Epithelial cell of esophagus (primary cell): Measurements from ENCODE around the gene MATK.

Experiments used
- DNase-seq: peaks from one replicate; pipeline ENCODE4 v3.0.0; 2010; ENCODE audit warnings: low read depth
- H3K4me3 ChIP-seq: 2 replicates; pipeline ENCODE4 v1.5.1; 2011; ENCODE audit warnings: mild to moderate bottlenecking, low read length, control low read depth
- TF ChIP-seq, protein P1 (sequence below): IDR thresholded peaks from 2 replicates; pipeline ENCODE4 v1.5.1; 2011; ENCODE audit warnings: low read depth, mild to moderate bottlenecking, low read length, control low read depth, inconsistent platforms; ENCODE audit not compliant: insufficient read depth; ENCODE audit errors: missing control alignments

MATK gene

GRCh38 chr19:3753631-3754410 is 32.4 kb downstream of the MATK start:
- DNase-seq = no peak
- no peak overlapping the region for H3K4me3 ChIP-seq
- TF ChIP-seq, protein P1, sequence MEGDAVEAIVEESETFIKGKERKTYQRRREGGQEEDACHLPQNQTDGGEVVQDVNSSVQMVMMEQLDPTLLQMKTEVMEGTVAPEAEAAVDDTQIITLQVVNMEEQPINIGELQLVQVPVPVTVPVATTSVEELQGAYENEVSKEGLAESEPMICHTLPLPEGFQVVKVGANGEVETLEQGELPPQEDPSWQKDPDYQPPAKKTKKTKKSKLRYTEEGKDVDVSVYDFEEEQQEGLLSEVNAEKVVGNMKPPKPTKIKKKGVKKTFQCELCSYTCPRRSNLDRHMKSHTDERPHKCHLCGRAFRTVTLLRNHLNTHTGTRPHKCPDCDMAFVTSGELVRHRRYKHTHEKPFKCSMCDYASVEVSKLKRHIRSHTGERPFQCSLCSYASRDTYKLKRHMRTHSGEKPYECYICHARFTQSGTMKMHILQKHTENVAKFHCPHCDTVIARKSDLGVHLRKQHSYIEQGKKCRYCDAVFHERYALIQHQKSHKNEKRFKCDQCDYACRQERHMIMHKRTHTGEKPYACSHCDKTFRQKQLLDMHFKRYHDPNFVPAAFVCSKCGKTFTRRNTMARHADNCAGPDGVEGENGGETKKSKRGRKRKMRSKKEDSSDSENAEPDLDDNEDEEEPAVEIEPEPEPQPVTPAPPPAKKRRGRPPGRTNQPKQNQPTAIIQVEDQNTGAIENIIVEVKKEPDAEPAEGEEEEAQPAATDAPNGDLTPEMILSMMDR = no peak

- TF ChIP-seq, protein P1 = no peak
- no peak overlapping the region for H3K4me3 ChIP-seq
- DNase-seq = no peak
These were observed 33.7 kb downstream of the MATK start for GRCh38 chr19:3752492-3752891.

- TF ChIP-seq, protein P1 = no peak
- no peak for DNase-seq
- no peak overlapping the region for H3K4me3 ChIP-seq
These were observed 34.9 kb downstream of the MATK start for GRCh38 chr19:3751236-3751635.

GRCh38 chr19:3750211-3750610 is 36.0 kb downstream of the MATK start:
- no peak overlapping the region for H3K4me3 ChIP-seq
- DNase-seq = no peak
- TF ChIP-seq, protein P1 = no peak

DNA sequence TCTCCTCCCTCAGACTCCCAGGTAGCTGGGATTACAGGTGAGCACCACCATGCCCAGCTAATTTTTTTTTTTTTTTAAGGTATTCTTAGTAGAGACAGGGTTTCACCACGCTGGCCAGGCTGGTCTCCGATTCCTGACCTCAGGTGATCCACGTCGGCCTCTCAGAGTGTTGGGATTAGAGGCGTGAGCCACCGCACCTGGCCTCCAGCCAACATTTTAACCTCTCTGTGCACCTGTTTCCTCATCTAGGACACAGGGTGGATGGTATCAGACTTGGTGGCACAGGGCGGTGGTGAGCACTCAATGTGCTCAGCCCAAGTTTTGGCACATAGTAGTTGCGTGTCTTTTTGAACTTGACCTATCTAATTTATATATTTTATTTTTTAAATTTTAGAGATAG is 37.2 kb downstream of the MATK start:
- TF ChIP-seq, protein P1 = no peak
- H3K4me3 ChIP-seq = no peak overlapping the region
- no peak for DNase-seq

DNA sequence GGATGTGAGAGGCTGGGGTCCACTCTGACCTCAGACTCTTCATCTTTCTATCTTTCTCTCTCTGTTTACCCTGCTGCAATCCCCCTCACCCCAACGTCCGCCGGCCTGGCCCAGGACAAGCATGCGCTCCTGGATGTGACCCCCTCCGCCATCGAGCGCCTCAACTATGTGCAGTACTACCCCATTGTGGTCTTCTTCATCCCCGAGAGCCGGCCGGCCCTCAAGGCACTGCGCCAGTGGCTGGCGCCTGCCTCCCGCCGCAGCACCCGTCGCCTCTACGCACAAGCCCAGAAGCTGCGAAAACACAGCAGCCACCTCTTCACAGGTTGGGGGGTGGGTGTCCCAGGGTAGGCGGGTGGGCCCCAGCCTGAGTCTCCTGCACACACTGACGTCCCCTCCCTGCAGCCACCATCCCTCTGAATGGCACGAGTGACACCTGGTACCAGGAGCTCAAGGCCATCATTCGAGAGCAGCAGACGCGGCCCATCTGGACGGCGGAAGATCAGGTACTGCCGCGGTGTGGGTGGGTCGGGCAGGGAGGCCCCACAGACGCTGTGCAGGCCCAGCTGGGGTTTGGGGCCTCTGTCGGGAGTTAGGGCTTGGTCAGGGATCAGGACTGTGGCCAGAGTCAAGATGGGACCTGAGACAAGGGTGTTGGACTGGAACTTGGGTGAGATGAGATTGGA is 39.7 kb downstream of the MATK start:
- TF ChIP-seq, protein P1 = no peak
- no peak for DNase-seq
- H3K4me3 ChIP-seq = no peak overlapping the region
